SJCRH30 (cell line): Measurements from ENCODE around the gene CTNNBL1. TPM values are rescaled to one million over a fixed set of nuclear protein-coding genes. Genes with fewer than 3 reads are reported as not detected.

ENCODE experiments used
- DNase-seq, 2 experiments: peaks; one replicate each; pipeline ENCODE4 v3.0.0-alpha.2; 2015 to 2020
- H3K27ac ChIP-seq: fragments of 250-450 bp; sonication (Bioruptor Pico); 2 replicates; pipeline ENCODE4 v1.5.1; 2020; ENCODE audit warnings: mild to moderate bottlenecking, moderate library complexity
- H3K27me3 ChIP-seq: fragments of 250-450 bp; sonication (Bioruptor Pico); 2 replicates; pipeline ENCODE4 v1.5.1; 2020; ENCODE audit warnings: mild to moderate bottlenecking, moderate library complexity
- H3K36me3 ChIP-seq: fragments of 250-450 bp; sonication (Bioruptor Pico); 2 replicates; pipeline ENCODE4 v1.5.1; 2020; ENCODE audit warnings: mild to moderate bottlenecking, moderate library complexity
- H3K4me1 ChIP-seq: fragments of 250-450 bp; sonication (Bioruptor Pico); 2 replicates; pipeline ENCODE4 v1.5.1; 2020; ENCODE audit warnings: mild to moderate bottlenecking, moderate library complexity
- H3K4me3 ChIP-seq: fragments of 250-450 bp; sonication (Bioruptor Pico); 2 replicates; pipeline ENCODE4 v1.5.1; 2020; ENCODE audit warnings: mild to moderate bottlenecking, moderate library complexity
- H3K9me3 ChIP-seq: fragments of 250-450 bp; sonication (Bioruptor Pico); replicated peaks from 2 replicates; pipeline ENCODE4 v1.5.1; 2020; ENCODE audit warnings: mild to moderate bottlenecking, moderate library complexity
- total RNA-seq: library from RNA; depleted of rRNA; stranded (reverse); fragments of >200 nt; shearing (Covaris generic); gene quantifications from 2 replicates; pipeline ENCODE4 v1.2.3, GENCODE V29; 2014

Gene CTNNBL1
- total RNA-seq, 1 experiment from 2014 or later, result 89.5 TPM

- Histone ChIP-seq H3K36me3 (peaks cover 16% of the 10 kb centered on the region), H3K4me1 (no peaks in the 10 kb centered on the region), H3K27me3 (no peaks in the 10 kb centered on the region), H3K9me3 (no peaks in the 10 kb centered on the region), H3K27ac (no peak overlapping the region), H3K4me3 (no peak overlapping the region)
- DNase-seq, result no peak
Measured at GRCh38 chr20:37756234-37756633, 62.4 kb downstream of the CTNNBL1 start.

GRCh38 chr20:37757550-37757949 is 63.7 kb downstream of the CTNNBL1 start:
- Histone ChIP-seq H3K4me1 (no peaks in the 10 kb centered on the region), H3K9me3 (no peaks in the 10 kb centered on the region), H3K36me3 (peaks cover 9% of the 10 kb centered on the region), H3K27me3 (no peaks in the 10 kb centered on the region), H3K27ac (no peak overlapping the region), H3K4me3 (no peak overlapping the region)
- DNase-seq, result peak in 1 of 2 experiments; percentile 22

GRCh38 chr20:37758332-37758731 is 64.5 kb downstream of the CTNNBL1 start:
- H3K27ac ChIP-seq, result no peak overlapping the region
- H3K4me3 ChIP-seq, result no peak overlapping the region
- H3K36me3 ChIP-seq, result peaks cover 9% of the 10 kb centered on the region
- peak in 1 of 2 experiments; percentile 24 for DNase-seq
- no peaks in the 10 kb centered on the region for H3K4me1 ChIP-seq
- H3K27me3 ChIP-seq, result no peaks in the 10 kb centered on the region
- no peaks in the 10 kb centered on the region for H3K9me3 ChIP-seq

- H3K27me3 ChIP-seq, result no peaks in the 10 kb centered on the region
- no peak overlapping the region for H3K27ac ChIP-seq
- H3K4me1 ChIP-seq, result no peaks in the 10 kb centered on the region
- no peak for DNase-seq
- H3K9me3 ChIP-seq, result no peaks in the 10 kb centered on the region
- H3K36me3 ChIP-seq, result peaks cover 11% of the 10 kb centered on the region
- H3K4me3 ChIP-seq, result no peak overlapping the region
Measured at GRCh38 chr20:37759052-37759553, 65.3 kb downstream of the CTNNBL1 start.

GRCh38 chr20:37759761-37760209 is 66.0 kb downstream of the CTNNBL1 start:
- H3K36me3 ChIP-seq, result peaks cover 11% of the 10 kb centered on the region
- H3K4me1 ChIP-seq, result no peaks in the 10 kb centered on the region
- no peak overlapping the region for H3K27ac ChIP-seq
- H3K4me3 ChIP-seq, result no peak overlapping the region
- H3K9me3 ChIP-seq, result no peaks in the 10 kb centered on the region
- DNase-seq, result no peak
- no peaks in the 10 kb centered on the region for H3K27me3 ChIP-seq

- DNase-seq, result no peak
- Histone ChIP-seq H3K9me3 (no peaks in the 10 kb centered on the region), H3K27ac (no peak overlapping the region), H3K4me3 (no peak overlapping the region), H3K4me1 (no peaks in the 10 kb centered on the region), H3K27me3 (no peaks in the 10 kb centered on the region), H3K36me3 (peaks cover 12% of the 10 kb centered on the region)
Measured at GRCh38 chr20:37760322-37760721, 66.5 kb downstream of the CTNNBL1 start.

GRCh38 chr20:37762716-37763485 is 69.1 kb downstream of the CTNNBL1 start:
- Histone ChIP-seq H3K36me3 (peaks cover 10% of the 10 kb centered on the region), H3K27me3 (no peaks in the 10 kb centered on the region)

GRCh38 chr20:37764333-37764935 is 70.6 kb downstream of the CTNNBL1 start:
- no peak overlapping the region for H3K27ac ChIP-seq
- H3K9me3 ChIP-seq, result no peaks in the 10 kb centered on the region
- no peak for DNase-seq
- H3K27me3 ChIP-seq, result no peaks in the 10 kb centered on the region
- H3K36me3 ChIP-seq, result peaks cover 10% of the 10 kb centered on the region
- no peaks in the 10 kb centered on the region for H3K4me1 ChIP-seq
- H3K4me3 ChIP-seq, result no peak overlapping the region

More at GRCh38 chr20:37762716-37763485, 69.1 kb downstream of the CTNNBL1 start:
- no peaks in the 10 kb centered on the region for H3K4me1 ChIP-seq
- H3K9me3 ChIP-seq, result no peaks in the 10 kb centered on the region
- H3K4me3 ChIP-seq, result no peak overlapping the region
- no peak for DNase-seq
- H3K27ac ChIP-seq, result no peak overlapping the region

GRCh38 chr20:37770908-37771307 is 77.1 kb downstream of the CTNNBL1 start:
- Histone ChIP-seq H3K4me3 (no peak overlapping the region), H3K27me3 (no peaks in the 10 kb centered on the region), H3K36me3 (peaks cover 22% of the 10 kb centered on the region), H3K9me3 (no peaks in the 10 kb centered on the region), H3K4me1 (peaks cover 12% of the 10 kb centered on the region), H3K27ac (no peak overlapping the region)
- DNase-seq, result no peak

- DNase-seq, result no peak
- Histone ChIP-seq H3K27ac (no peak overlapping the region), H3K4me1 (peaks cover 12% of the 10 kb centered on the region), H3K4me3 (no peak overlapping the region), H3K27me3 (no peaks in the 10 kb centered on the region), H3K9me3 (no peaks in the 10 kb centered on the region), H3K36me3 (peaks cover 31% of the 10 kb centered on the region)
Measured at GRCh38 chr20:37773291-37773826, 79.5 kb downstream of the CTNNBL1 start.

GRCh38 chr20:37774156-37774555 is 80.3 kb downstream of the CTNNBL1 start:
- no peak for DNase-seq
- H3K27me3 ChIP-seq, result no peaks in the 10 kb centered on the region
- no peak overlapping the region for H3K4me3 ChIP-seq
- H3K9me3 ChIP-seq, result no peaks in the 10 kb centered on the region
- peaks cover 31% of the 10 kb centered on the region for H3K36me3 ChIP-seq
- H3K27ac ChIP-seq, result no peak overlapping the region
- H3K4me1 ChIP-seq, result peaks cover 12% of the 10 kb centered on the region

- Histone ChIP-seq H3K36me3 (peaks cover 28% of the 10 kb centered on the region), H3K27ac (no peak overlapping the region), H3K27me3 (no peaks in the 10 kb centered on the region), H3K9me3 (no peaks in the 10 kb centered on the region), H3K4me3 (no peak overlapping the region), H3K4me1 (peaks cover 12% of the 10 kb centered on the region)
- peak; percentile 22 to 75 for DNase-seq
Measured at GRCh38 chr20:37775200-37775599, 81.4 kb downstream of the CTNNBL1 start.

GRCh38 chr20:37776049-37776448 is 82.2 kb downstream of the CTNNBL1 start:
- H3K36me3 ChIP-seq, result peaks cover 27% of the 10 kb centered on the region
- no peaks in the 10 kb centered on the region for H3K9me3 ChIP-seq
- H3K27me3 ChIP-seq, result no peaks in the 10 kb centered on the region
- no peak overlapping the region for H3K4me3 ChIP-seq
- DNase-seq, result no peak
- H3K27ac ChIP-seq, result no peak overlapping the region
- H3K4me1 ChIP-seq, result peaks cover 12% of the 10 kb centered on the region

- Histone ChIP-seq H3K36me3 (peaks cover 27% of the 10 kb centered on the region), H3K4me3 (no peak overlapping the region), H3K27me3 (no peaks in the 10 kb centered on the region), H3K27ac (no peak overlapping the region), H3K4me1 (peaks cover 12% of the 10 kb centered on the region), H3K9me3 (no peaks in the 10 kb centered on the region)
- no peak for DNase-seq
Measured at GRCh38 chr20:37776526-37776925, 82.7 kb downstream of the CTNNBL1 start.
